IMR-90 (cell line): ENCODE measurements around the gene ITGA1. TPM values are rescaled to one million over a fixed set of nuclear protein-coding genes. Genes with fewer than 3 reads are reported as not detected.

ENCODE experiments used
- ATAC-seq: fragments of 200-7000 bp; cut with Tn5 transposase; 2 replicates; pipeline ENCODE4 v1.9.1; 2020; ENCODE audit warnings: low read depth, mild to moderate bottlenecking, moderate library complexity
- BruUV-seq: library from RNA; stranded (reverse); fragments of 400-500 nt; replicated peaks from 2 replicates; lab custom pipeline; 2021; lab: Mats Ljungman, UMichigan
- CTCF ChIA-PET: fragments of 300-600 bp; formaldehyde crosslinking; extraction: SDS; loops from one replicate; lab custom pipeline; 2021; ENCODE audit warnings: antibody characterized with exemption; lab: Yijun Ruan, JAX
- POLR2A ChIA-PET: fragments of 300-600 bp; sonication (Branson Sonifier 250); formaldehyde crosslinking; loops from one replicate; lab custom pipeline; 2022; ENCODE audit warnings: antibody characterized with exemption; ENCODE audit not compliant: unreplicated experiment; lab: Charles Lee
- DNase-seq: peaks from one replicate; pipeline ENCODE4 v3.0.0; 2013
- H2AFZ ChIP-seq: replicated peaks from 2 replicates; pipeline ENCODE3; 2013; ENCODE audit warnings: low read length, mild to moderate bottlenecking; ENCODE audit not compliant: poor library complexity
- H2AK5ac ChIP-seq: 2 replicates; pipeline ENCODE4 v1.6.1; 2013; ENCODE audit warnings: low read depth, low read length, inconsistent platforms
- H2AK9ac ChIP-seq: replicated peaks from 2 replicates; pipeline ENCODE3; 2013; ENCODE audit warnings: mild to moderate bottlenecking, low read depth, low read length, moderate library complexity; ENCODE audit not compliant: poor library complexity
- H2BK120ac ChIP-seq: 2 replicates; pipeline ENCODE4 v1.6.1; 2013; ENCODE audit warnings: low read depth, low read length, inconsistent platforms
- H2BK15ac ChIP-seq: 3 replicates; pipeline ENCODE4 v1.6.1; 2013; ENCODE audit warnings: low read depth, low read length, inconsistent platforms
- H2BK20ac ChIP-seq: 2 replicates; pipeline ENCODE4 v1.6.1; 2013; ENCODE audit warnings: low read depth, mild to moderate bottlenecking, inconsistent platforms, low read length, moderate library complexity
- H2BK5ac ChIP-seq: 2 replicates; pipeline ENCODE4 v1.6.1; 2013; ENCODE audit warnings: mild to moderate bottlenecking, low read depth, low read length, inconsistent platforms; ENCODE audit not compliant: poor library complexity, severe bottlenecking
- H3K14ac ChIP-seq: replicated peaks from 2 replicates; pipeline ENCODE4 v1.6.1; 2013; ENCODE audit warnings: low read depth, low read length, inconsistent platforms
- H3K18ac ChIP-seq: 2 replicates; pipeline ENCODE4 v1.6.1; 2013; ENCODE audit warnings: low read depth, low read length, control low read depth
- H3K23ac ChIP-seq: 2 replicates; pipeline ENCODE4 v1.6.1; 2013; ENCODE audit warnings: low read depth, low read length, inconsistent platforms
- H3K27ac ChIP-seq: 2 replicates; pipeline ENCODE4 v1.5.1; 2013; ENCODE audit warnings: mild to moderate bottlenecking, control low read depth, low read length; ENCODE audit not compliant: insufficient read depth
- H3K27me3 ChIP-seq: 2 replicates; pipeline ENCODE4 v1.6.1; 2013; ENCODE audit warnings: low read length; ENCODE audit not compliant: control insufficient read depth, insufficient read depth
- H3K36me3 ChIP-seq: 2 replicates; pipeline ENCODE4 v1.6.1; 2013; ENCODE audit warnings: low read length, mixed read lengths; ENCODE audit not compliant: control insufficient read depth, insufficient read depth
- H3K4ac ChIP-seq: 2 replicates; pipeline ENCODE4 v1.6.1; 2013; ENCODE audit warnings: low read depth, low read length, inconsistent platforms
- H3K4me1 ChIP-seq: 2 replicates; pipeline ENCODE4 v1.6.1; 2013; ENCODE audit warnings: low read length, mixed read lengths; ENCODE audit not compliant: control insufficient read depth, insufficient read depth
- H3K4me2 ChIP-seq: 2 replicates; pipeline ENCODE4 v1.6.1; 2013; ENCODE audit warnings: low read depth, mild to moderate bottlenecking, control low read depth, low read length, moderate library complexity
- H3K4me3 ChIP-seq: 2 replicates; pipeline ENCODE4 v1.5.1; 2013; ENCODE audit warnings: low read depth, mild to moderate bottlenecking, control low read depth, low read length, moderate library complexity; ENCODE audit not compliant: insufficient read depth
- H3K56ac ChIP-seq: 2 replicates; pipeline ENCODE4 v1.6.1; 2013; ENCODE audit warnings: low read length, inconsistent platforms; ENCODE audit not compliant: insufficient read depth; ENCODE audit errors: extremely low read depth
- H3K79me1 ChIP-seq, 2 experiments: 2 replicates each; pipeline ENCODE4 v1.6.1; 2013; ENCODE audit warnings: low read length in 2 of 2, inconsistent platforms in 1 of 2, low read depth in 1 of 2
- H3K9ac ChIP-seq: 2 replicates; pipeline ENCODE4 v1.6.1; 2013; ENCODE audit warnings: low read depth, low read length, control low read depth
- H3K9me1 ChIP-seq: 2 replicates; pipeline ENCODE4 v1.6.1; 2013; ENCODE audit warnings: low read length, inconsistent platforms; ENCODE audit not compliant: insufficient read depth
- H3K9me3 ChIP-seq: 2 replicates; pipeline ENCODE4 v1.6.1; 2013; ENCODE audit warnings: low read length; ENCODE audit not compliant: control insufficient read depth, insufficient read depth
- H4K20me1 ChIP-seq: 2 replicates; pipeline ENCODE4 v1.6.1; 2013; ENCODE audit warnings: low read length, inconsistent platforms; ENCODE audit not compliant: insufficient read depth
- H4K5ac ChIP-seq: 2 replicates; pipeline ENCODE4 v1.6.1; 2013; ENCODE audit warnings: mild to moderate bottlenecking, low read depth, low read length, control low read depth
- H4K8ac ChIP-seq, 2 experiments: 2 replicates each; pipeline ENCODE4 v1.6.1; 2013; ENCODE audit warnings: low read depth in 2 of 2, low read length in 2 of 2, control low read depth in 1 of 2, inconsistent platforms in 1 of 2
- H4K91ac ChIP-seq: 2 replicates; pipeline ENCODE4 v1.6.1; 2013; ENCODE audit warnings: low read depth, low read length, inconsistent platforms; ENCODE audit not compliant: insufficient read depth
- CHD1 ChIP-seq: IDR thresholded peaks from 2 replicates; pipeline ENCODE4 v1.6.1; 2012; ENCODE audit warnings: low read depth, low read length, improper control_type of control experiment
- MAFK ChIP-seq: IDR thresholded peaks from 2 replicates; pipeline ENCODE4 v1.6.1; 2012; ENCODE audit warnings: low read depth, low read length, improper control_type of control experiment
- MAZ ChIP-seq: IDR thresholded peaks from 2 replicates; pipeline ENCODE4 v1.6.1; 2012; ENCODE audit warnings: low read depth, mild to moderate bottlenecking, low read length, improper control_type of control experiment, moderate library complexity, borderline replicate concordance
- RAD21 ChIP-seq: IDR thresholded peaks from 2 replicates; pipeline ENCODE4 v1.6.1; 2012; ENCODE audit warnings: low read length, improper control_type of control experiment
- RFX5 ChIP-seq: IDR thresholded peaks from 2 replicates; pipeline ENCODE4 v1.8.0; 2012; ENCODE audit warnings: low read depth, mild to moderate bottlenecking, low read length, moderate library complexity
- WGBS, 2 experiments: methylation state at CpG; one replicate each; pipeline versions ENCODE4 v1.1.5 to v1.1.7; 2013; ENCODE audit warnings: missing lambda C conversion rate in 2 of 2; ENCODE audit not compliant: insufficient read length in 1 of 2; ENCODE audit errors: extremely low coverage in 2 of 2; 5-methylcytosine and 5-hydroxymethylcytosine counted together
- dilution Hi-C: fragments of 300-500 bp; cut with HindIII; formaldehyde crosslinking; loops from one replicate; pipeline ENCODE4 v1.14.3; 2018; ENCODE audit warnings: low sequenced_read_pairs; ENCODE audit not compliant: unreplicated experiment
- in situ Hi-C: fragments of 300-500 bp; cut with MboI; formaldehyde crosslinking; loops from 3 replicates; pipeline ENCODE4 v1.14.3; 2019; ENCODE audit warnings: low sequenced_read_pairs, inconsistent platforms, mixed read lengths
- intact Hi-C: fragments of 100-400 bp; cut with micrococcal nuclease; formaldehyde crosslinking; loops from 2 replicates; pipeline ENCODE4 v1.10.0; 2022
- polyA plus RNA-seq, 3 experiments: library from polyadenylated mRNA; depleted of rRNA; stranded (reverse); fragments of >200 nt; gene quantifications; 2 replicates each; pipeline ENCODE4 v1.2.3, GENCODE V29; 2012; ENCODE audit warnings: low replicate concordance in 1 of 3
- total RNA-seq: library from RNA; depleted of rRNA; stranded (reverse); fragments of >200 nt; gene quantifications from 2 replicates; pipeline ENCODE4 v1.2.3, GENCODE V29; 2012
- TF ChIP-seq, protein P1 (sequence below): conservative IDR thresholded peaks from 2 replicates; pipeline ENCODE4 v1.5.1; 2012; ENCODE audit warnings: mild to moderate bottlenecking, low read depth, low read length, improper control_type of control experiment

The ITGA1 gene
- total and polyA plus RNA-seq, 2 of the 4 experiments (the other 2 are of a cell fraction) = 22.3 to 95.2 TPM

DNA sequence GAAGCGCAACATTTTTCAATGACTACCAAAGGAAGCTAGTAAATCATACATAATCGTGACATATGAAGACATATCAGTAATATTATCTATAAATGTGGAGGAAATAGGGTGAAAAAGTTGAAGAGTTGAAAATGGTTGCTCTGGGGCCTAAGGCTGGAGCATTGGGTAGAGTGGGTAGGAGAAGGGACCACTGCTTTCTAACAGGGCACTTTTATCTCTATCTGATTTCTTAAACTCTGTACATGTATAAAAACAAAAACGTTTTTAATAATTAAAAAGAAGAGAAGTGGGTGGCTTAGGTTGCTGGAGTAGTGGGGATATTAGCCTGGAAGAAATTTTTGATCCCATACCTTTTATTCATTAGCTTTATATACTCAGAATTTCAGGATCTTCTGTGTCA lies 44.2 kb upstream of the ITGA1 start:
- no TSS peak for BruUV-seq
- 0 out of 2 replicates have a peak overlapping the region, but pooled peaks have one; percentile 14 for H3K14ac ChIP-seq
- no peaks in the 10 kb centered on the region for H3K36me3 ChIP-seq
- POLR2A ChIA-PET = no interaction called here
- dilution Hi-C loops = no loop called here
- no peak overlapping the region for H3K9ac ChIP-seq
- WGBS, 2 experiments = no CpG with 5 or more reads among the region's 3 CpGs
- H3K4me2 ChIP-seq = no peak overlapping the region
- CTCF ChIA-PET = interaction anchor here (0.6 kb wide), 1 partner anchor 82 kb away, joined by 3 read pairs; no protein-coding TSS in a partner anchor
- H3K4me3 ChIP-seq = no peak overlapping the region
- no peak overlapping the region for H2AK5ac ChIP-seq
- no peak overlapping the region for H3K27ac ChIP-seq
- no peaks in the 10 kb centered on the region for H3K9me1 ChIP-seq
- no peak overlapping the region for H4K5ac ChIP-seq
- no peak overlapping the region for H3K18ac ChIP-seq
- no peak overlapping the region for H3K23ac ChIP-seq
- no peak overlapping the region for H4K91ac ChIP-seq
- H3K9me3 ChIP-seq = no peaks in the 10 kb centered on the region
- no peak overlapping the region for H2BK20ac ChIP-seq
- ATAC-seq = no peak; the same call in 1 of the 2 replicates
- no peak overlapping the region for H2BK5ac ChIP-seq
- TF ChIP-seq RAD21 (no peak), RFX5 (no peak), MAFK (no peak), CHD1 (no peak), MAZ (no peak)
- TF ChIP-seq, protein P1, sequence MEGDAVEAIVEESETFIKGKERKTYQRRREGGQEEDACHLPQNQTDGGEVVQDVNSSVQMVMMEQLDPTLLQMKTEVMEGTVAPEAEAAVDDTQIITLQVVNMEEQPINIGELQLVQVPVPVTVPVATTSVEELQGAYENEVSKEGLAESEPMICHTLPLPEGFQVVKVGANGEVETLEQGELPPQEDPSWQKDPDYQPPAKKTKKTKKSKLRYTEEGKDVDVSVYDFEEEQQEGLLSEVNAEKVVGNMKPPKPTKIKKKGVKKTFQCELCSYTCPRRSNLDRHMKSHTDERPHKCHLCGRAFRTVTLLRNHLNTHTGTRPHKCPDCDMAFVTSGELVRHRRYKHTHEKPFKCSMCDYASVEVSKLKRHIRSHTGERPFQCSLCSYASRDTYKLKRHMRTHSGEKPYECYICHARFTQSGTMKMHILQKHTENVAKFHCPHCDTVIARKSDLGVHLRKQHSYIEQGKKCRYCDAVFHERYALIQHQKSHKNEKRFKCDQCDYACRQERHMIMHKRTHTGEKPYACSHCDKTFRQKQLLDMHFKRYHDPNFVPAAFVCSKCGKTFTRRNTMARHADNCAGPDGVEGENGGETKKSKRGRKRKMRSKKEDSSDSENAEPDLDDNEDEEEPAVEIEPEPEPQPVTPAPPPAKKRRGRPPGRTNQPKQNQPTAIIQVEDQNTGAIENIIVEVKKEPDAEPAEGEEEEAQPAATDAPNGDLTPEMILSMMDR = no peak
- in situ Hi-C loops = no loop called here
- H3K79me1 ChIP-seq = no peaks in the 10 kb centered on the region
- intact Hi-C loops = no loop called here
- no peak overlapping the region for H2AK9ac ChIP-seq
- no peak overlapping the region for H2BK120ac ChIP-seq
- no peak overlapping the region for H2AFZ ChIP-seq
- no peaks in the 10 kb centered on the region for H4K20me1 ChIP-seq
- no peak overlapping the region for H4K8ac ChIP-seq
- no peak overlapping the region for H3K4ac ChIP-seq
- DNase-seq = no peak
- peaks cover 11% of the 10 kb centered on the region for H3K4me1 ChIP-seq
- no peak overlapping the region for H3K56ac ChIP-seq
- H3K27me3 ChIP-seq = no peaks in the 10 kb centered on the region
- no peak overlapping the region for H2BK15ac ChIP-seq
